Daoy (cell line): ENCODE measurements around the gene CD40. TPM values are rescaled to one million over a fixed set of nuclear protein-coding genes. Genes with fewer than 3 reads are reported as not detected.
"Not testable (repeated sequence)": the region's sequence is repeated elsewhere in the genome, so short reads cannot be mapped to it uniquely, and the experiment has no call there.

Source experiments
- DNase-seq: peaks from one replicate; pipeline ENCODE4 v3.0.0-alpha.2; 2015; ENCODE audit warnings: low read depth
- total RNA-seq: library from RNA; depleted of rRNA; stranded (reverse); fragments of >200 nt; shearing (Covaris generic); gene quantifications from 2 replicates; pipeline ENCODE4 v1.2.3, GENCODE V29; 2014; rRNA removed

CD40 gene
- total RNA-seq, result 0.06 TPM in 1 of 2 replicates, not detected in the other

DNA sequence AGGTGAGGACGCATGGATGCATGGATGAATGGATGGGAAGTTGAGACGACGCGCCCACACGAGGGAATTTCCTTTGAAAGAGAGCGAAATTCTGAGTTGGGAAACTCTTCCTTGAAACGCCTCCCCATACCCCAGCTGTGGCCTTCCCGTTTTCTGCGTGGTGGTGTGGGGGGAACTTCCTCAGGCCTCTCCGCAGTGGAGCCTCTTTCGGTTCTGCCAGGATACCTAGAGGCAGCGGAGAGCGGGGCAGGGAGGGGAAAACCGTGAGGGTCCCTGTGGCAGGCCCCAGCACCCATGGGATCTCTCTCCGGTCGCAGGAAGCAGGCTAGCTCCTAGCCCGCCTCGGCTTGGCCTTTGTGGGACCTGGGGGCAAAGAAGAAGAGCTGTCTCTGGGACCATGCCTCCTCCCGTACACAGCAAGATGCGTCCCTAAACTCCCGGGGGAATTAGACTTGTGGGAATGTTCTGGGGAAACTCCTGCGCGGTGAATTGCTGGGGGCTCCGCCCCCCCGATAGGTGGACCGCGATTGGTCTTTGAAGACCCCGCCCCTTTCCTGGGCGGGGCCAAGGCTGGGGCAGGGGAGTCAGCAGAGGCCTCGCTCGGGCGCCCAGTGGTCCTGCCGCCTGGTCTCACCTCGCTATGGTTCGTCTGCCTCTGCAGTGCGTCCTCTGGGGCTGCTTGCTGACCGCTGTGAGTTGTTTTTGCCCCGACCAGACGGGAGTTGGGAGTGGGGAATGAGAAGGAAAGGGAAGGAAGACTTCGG, at the start of gene CD40:
Gene CD40 (plus strand): TSS at position 611 of the 764 bp plus-strand sequence. CDS start 30 bp downstream, at position 641.
- DNase-seq, result no peak

DNA sequence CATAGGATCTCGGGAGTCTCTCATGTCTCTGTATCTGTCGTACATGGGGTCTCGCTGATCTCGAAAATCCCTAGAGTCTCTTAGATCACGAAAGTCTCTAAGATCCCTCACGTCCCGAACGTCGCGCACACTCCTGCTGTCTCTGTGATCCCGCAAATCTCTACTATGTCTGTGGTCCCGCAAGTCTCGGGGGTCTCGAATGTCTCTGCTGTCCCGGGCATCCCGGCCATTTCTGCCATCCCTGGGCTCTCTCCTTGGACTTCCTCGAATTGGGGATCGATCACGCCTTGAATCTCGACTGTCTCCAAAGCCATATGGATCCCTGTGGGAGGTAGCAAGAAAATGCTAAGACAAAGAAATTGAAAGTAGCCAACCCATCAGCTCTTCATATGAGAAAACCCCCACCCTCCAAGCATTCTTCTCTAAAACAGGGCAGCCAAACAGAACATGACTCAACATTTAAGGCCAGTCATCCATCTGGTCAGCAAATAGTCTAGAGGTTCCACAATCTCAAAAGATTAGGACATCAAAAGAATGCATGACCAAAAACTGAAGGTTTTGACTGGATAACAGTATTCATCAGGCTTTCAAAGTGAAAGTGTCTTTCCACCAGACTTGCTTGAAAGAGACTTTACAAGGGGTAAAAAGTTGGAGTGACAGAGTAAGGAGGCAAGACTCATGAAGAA, 47.8 kb upstream of the CD40 start:
- no peak for DNase-seq

DNA sequence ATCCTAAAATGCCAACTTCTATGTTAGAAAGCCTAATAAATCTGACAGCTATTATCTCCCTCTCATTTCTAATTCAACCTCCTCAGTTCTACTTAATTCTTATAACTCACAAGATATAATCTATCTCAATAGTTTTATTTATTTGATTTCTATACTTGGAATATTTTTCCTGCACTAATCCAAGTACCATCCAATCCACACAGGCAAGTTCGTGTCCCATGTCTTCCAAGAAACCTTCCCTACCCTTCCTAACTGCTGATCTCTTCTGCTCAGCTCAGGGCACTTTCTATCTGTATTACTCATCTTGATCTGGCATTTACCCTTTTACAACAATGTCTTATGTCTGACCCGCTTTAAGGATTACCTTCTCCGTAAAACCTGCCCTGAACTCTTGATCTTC, 46.5 kb upstream of the CD40 start:
- DNase-seq, result no peak

DNA sequence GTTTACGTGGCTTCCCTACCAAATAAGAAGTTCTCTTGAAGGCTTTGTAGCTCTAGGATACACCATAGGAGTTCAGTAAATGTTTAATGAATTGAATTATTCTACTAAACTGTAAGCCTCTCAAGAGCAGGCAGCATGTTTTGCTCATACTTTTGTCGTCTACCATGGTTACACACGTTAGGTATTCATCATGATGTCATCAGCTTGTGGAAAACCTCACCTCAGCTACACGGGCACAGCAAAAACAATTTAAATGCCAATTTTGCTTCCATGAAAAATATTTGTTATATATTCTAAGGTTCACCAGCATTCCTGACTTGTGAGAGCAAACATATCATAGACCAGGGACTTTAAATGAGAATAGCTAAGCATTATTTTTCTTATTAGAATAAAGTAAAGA, 45.1 kb upstream of the CD40 start:
- DNase-seq, result no peak

DNA sequence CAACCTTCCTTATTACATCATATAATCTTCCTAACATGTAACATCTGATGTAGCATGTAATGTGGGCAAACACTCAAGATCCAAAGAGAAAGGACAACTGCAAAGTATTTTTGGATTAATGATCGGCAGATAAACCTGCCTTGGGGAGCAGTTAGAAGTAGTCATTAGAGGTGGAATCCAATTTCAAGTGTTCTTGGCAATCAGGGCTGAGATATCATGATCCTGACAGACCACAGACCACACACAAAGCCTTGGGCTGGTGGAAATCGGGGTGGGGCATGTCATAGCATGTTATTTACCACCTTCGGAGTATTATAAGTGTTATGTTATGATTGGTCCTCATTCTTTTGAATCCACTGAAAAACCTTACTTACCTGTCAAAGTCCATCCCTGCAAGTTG, 44.7 kb upstream of the CD40 start:
- DNase-seq, result no peak

DNA sequence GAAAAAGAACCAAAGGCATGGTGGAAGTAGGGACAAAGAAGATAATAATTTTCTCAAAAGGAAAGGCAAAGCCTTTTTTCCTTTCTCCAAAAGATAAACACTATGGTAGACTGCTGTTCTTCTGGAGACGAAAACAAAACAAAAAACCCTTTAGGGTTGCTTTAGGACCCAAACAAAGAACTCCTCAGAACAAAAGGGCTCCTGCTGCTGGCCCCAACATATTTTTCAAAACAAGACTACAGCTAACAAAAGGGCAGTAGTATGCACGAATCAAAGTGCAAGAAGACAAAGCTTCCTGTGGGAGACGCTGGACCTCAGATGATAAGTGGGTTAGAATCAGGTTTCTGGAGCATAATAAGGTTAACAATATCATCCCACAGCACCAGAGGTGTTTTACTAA, 44.1 kb upstream of the CD40 start:
- no peak for DNase-seq

DNA sequence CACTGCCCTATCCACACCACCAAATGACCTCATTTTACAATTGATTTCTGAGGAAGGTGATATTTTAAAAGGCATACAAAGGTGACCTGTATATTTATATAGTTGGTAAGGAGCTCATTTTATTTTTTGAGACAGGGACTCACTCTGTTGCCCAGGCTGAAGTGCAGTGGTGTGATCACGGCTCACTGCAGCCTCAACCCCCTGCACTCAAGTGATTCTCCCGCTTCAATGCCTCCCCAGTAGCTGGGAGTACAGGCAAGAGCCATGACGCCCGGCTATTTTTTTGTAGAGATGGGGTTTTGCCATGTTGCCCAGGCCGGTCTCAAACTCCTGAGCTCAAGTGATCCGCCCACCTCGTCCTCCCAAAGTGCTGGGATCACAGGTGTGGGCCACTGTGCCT, 41.3 kb upstream of the CD40 start:
- no peak for DNase-seq

DNA sequence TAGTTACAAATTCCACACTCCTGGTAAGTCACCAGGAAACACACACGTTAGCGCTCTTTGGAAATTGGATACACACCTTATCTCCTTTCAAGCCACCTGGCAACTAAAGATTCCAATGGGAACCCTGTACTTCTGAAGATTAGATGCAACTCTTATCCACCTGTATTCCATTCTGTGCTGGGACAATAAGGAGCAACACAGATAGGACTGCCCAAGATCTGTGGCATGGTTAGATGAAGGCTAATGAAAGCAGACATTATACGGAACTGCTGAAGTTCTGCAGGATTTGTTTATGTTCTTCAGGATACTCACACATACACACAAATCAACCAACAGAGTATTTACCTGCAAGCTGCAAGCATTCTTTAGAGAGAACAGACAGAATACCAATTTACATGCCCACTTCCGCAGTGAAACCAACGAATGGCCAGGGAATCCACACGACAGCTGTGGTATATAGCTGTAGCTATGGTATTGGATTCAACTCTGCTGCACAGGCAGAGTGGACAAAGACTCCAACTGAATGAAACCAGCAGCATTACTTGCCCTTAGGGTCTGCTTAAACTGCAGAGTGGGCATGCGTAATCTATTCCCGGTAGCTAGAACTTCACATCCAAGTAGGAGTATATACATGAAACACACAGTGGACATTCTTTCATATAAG, 40.3 kb upstream of the CD40 start:
- DNase-seq, result no peak

DNA sequence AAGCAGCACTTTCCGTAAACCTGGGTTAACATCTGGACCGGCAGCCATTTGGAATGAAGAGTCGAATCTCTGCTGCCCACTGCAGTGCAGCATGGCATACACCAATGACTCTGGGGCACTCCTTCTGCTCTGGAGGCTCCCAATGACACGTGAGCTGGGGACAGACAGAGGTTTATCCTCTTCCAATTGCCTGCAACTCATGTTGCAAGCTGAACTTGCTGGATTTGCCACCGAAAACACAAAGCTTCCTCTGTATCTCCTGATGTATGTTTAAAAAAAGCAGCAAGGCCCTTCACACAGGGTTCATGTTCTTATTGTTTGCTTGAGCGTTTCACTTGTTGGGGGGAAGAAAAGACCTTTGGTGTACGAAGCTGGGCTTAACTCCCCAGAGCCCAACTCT, 39.2 kb upstream of the CD40 start:
- DNase-seq, result no peak

DNA sequence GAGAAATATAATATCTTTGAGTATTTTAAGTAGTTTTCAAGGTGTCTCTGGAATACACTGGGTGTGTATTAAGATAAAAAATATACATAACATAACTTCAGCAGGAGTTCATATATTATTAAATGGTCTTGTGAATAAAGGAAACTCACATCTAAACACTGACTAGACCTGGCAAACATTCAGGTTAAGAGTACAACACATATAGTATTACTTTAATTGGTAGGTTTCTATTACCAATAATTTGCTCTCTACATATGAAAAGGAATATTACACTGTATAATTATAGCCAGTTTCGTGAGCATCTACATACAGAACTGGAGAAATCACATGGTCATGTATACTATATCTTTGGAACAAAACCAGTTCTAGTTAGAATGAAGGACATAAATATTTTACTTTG, 37.0 kb upstream of the CD40 start:
- DNase-seq, result no peak

DNA sequence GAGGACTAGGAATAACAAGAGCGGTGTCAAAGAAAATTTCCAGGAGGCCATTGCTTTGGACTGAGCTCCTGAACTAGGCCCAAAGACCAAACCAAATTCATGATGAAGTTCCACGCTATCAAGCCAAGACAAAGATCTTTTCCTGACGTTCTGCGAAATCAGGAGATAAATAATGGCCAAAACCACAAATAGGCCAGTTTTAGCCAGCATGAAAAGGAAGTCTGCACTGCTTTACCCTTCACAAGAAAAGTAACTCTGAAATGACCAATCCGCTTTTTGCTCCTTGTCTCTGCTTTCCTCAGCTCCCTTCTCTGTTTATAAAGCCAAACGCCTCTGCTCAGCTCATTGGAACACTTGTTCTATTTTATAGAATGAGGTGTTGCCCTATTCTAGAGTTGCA, 35.0 kb upstream of the CD40 start:
- no peak for DNase-seq

DNA sequence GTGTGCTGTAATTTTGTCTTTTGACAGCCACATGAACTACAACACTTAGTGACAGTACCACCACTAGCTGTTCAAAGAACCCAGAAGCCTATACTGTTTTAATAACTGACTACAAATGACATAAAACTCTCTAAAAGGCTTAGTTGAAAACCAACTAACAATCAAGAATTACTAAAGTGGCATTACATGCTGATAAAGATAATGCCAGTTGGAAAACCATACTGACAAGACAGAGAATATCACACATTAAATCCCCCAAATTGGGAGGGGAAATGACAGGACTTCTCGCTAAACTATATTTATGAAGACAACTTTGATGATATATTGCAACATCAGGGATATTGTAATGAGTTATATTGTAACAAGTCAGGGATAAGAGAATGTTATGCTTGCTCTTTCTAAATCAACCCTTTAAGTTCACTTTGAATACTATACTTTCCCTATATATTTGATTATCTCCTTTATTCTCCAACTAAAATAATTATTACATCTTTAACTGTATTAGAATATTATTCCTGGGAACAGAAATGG, 34.5 kb upstream of the CD40 start:
- DNase-seq, result no peak

DNA sequence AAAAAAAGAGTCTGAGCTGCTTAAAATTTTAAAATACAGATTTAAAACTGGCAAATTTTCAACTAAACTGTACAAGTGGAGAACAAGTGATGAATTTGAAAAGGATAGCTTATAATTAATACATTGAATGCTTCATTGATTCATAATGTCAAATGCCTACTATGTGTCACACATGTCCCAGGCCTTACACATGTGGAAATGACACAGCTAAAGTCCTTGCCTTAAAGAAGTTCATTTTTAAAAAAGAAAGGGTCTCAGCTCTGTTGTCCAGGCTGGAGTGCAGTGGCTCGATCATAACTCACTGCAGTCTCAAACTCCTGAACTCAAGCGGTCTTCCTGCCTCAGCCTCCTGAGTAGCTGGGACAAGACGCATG, 33.3 kb upstream of the CD40 start:
- no peak for DNase-seq

DNA sequence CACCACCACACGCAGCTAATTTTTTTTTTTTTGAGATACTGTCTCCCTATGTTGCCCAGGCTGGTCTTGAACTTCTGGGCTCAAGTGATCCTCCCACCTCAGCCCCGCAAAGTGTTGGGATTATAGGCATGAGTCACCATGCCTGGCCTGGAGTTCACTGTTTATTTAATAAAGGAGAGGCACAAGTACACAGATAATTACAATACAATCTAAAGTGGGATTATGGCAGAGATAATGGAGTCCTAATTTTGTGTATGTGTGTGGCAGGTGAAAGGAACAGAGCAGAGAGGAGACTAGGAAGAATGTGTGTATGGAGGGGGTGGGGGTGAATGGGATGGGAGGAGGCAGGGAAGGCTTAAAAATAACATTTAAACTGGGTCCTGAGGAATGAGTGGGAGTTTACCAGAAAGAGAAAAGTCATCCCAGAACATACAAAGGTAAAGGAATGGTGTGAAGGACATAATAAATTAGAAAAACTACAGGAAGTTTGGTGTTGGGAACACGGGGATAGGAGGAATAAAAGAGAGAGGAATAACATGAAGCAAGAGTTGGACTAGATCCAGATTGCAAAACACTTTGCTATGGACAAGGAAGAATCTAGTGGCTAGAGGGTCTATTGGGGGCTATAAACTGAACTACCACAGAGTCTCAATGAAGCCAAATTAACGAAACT, 32.8 kb upstream of the CD40 start:
- DNase-seq, result peak; percentile 40

DNA sequence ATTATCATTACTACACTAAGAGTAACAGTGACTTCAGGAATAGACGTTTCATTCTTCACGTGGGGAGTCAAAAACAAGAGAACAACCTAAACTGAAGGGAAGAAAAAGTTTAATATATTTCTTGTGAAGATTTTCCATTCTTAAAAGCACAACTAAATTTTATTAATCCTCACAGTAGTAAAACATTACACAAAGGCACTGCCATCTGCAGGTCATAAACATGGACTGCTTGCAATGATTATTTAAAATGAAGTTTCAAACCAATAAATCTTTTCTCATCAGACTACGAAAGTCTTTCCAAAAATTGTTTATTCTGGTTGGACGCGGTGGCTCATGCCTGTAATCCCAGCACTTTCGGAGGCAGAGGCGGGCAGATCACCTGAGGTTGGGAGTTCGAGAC, 31.0 kb upstream of the CD40 start:
- no peak for DNase-seq

DNA sequence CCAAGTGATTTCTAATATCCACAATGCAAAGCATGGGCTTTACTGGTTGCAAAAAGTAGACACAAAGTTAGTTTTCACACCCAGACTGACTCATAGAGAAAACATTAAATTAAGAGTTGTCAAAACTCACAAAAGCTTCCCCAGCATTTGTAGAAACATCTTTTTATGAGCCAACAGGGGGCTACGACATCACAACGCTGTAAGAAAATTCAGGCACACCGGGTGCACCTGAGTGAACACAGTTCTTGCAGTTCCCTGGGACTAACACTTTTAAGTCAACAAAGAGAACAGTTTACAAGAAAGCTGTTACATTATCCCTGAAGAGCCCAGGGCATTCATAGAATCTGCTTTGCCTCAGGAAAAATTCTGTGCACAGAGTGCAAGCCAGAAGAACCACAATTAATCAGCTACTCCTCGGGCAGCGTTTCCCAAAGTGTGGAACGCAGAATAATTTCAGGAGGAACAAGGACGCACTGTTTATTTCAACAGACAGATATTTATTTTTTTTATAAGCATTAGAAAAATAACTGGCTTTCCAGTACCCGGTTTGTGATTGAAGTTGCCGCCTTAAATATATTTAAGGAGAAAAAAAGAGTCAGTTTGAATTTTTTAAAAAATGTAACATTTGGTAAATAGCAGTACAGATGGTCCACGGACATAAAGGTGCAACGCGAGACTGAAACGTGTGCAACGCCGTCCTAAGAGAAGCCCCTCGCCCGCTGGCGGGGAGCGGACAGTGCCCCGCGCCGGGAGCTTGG, 29.5 kb upstream of the CD40 start:
- DNase-seq, result peak; percentile 15

DNA sequence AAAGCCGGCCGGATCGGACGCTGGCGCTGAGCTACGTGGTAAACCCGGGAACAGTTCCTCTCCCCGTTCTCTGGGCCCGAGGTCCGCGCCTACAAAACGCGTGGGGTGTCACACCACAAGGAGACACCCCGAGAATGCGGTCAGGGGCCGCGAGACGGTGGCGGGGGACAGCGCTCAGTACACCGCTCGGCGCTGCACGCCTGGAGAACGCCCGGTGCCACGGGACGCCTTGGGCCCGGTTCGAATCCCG, 29.0 kb upstream of the CD40 start:
- no peak for DNase-seq

DNA sequence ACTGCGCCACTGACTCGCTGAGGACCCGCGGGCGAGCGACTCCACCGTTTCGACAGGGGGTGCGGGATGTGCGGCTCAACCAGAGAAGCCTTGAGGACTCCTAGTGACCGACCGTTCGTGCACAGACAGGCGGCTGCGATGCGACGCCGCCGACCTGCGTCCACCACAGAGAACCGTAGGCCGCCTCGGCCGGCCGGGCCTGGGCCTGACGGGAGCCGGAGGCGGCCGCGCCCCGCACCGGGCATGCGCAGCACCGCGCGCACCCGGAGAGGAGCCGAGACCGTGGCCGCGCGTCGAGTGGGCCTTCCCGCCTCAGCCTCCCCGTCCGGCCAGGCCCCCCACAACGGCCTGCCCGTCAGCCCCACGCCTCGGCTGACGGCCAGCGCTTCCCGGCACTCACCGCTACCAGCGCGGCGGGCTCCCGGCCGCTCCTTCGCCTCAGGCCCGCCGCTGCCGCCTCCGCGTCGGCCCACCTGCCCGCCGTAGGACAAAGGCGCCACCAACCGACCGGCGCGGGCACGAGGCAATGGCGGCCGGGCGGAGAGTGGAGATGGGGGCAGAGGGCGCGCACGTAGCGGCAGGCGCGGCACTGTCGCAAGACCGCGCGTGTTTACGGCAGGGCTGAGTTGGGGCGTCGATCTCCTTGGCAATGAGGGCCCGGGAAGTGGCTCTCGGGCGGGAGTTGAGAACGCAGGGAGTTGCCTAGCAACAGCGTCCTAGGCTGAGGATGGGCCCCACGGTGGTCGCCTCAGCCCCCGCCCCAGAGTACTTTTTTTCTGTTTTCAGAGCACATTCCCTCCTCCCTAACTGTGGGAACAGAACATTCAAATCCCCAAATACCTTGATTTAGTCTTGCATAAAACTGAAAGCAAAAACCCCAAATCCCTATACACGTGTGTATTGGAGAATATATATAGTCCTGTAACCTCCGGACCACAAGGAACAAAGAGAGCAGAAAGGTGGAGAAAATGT, 28.4 kb upstream of the CD40 start, which contains the start of gene NCOA5:
Gene NCOA5 (minus strand): TSS at position 546 of the 972 bp plus-strand sequence. CDS start 10,538 bp downstream, outside the sequence.
- peak; percentile 98 for DNase-seq

DNA sequence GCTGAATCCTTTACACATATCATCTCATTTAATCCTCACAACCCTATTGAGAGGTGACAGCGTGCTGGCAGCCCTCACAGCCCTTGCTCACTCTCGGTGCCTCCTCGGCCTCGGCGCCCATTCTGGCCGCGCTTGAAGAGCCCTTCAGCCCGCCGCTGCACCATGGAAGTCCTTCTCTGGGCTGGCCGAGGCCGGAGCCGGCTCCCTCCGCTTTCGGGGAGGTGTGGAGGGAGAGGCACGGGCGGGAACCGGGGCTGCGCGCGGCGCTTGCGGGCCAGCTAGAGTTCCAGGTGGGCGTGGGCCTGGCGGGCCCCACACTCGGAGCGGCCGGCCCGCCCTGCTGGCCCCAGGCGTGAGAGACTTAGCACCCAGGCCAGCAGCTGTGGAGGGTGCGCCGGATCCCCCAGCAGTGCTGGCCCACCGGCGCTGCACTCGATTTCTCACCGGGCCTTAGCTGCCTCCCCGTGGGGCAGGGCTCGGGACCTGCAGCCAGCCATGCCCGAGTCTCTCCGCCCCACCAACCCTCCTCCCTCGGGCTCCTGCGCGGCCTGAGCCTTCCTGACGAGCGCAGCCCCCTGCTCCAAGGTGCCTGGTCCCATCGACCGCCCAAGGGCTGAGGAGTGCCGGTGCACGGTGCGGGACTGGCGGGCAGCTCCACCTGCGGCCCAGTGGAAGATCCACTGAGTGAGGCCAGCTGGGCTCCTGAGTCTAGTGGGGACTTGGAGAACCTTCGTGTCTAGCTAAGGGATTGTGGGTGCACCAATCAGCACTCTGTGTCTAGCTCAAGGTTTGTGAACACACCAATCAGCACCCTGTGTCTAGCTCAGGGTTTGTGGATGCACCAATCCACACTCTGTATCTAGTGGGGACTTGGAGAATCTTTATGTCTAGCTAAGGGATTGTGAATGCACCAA, 26.2 kb upstream of the CD40 start:
- not testable (repeated sequence) for DNase-seq
